AG04449 (cell line): Measurements from ENCODE around the gene MIF.

Experiments
- CTCF ChIA-PET: fragments of 350-600 bp; formaldehyde crosslinking; extraction: SDS; loops from one replicate; lab custom pipeline; 2021; ENCODE audit warnings: antibody characterized with exemption; lab: Yijun Ruan, JAX
- POLR2A ChIA-PET: fragments of 400-600, 350-600 bp; formaldehyde crosslinking; extraction: SDS; loops from one replicate; lab custom pipeline; 2020; ENCODE audit warnings: antibody characterized with exemption, inconsistent platforms; lab: Yijun Ruan, JAX
- DNase-seq: peaks from one replicate; pipeline ENCODE4 v3.0.0-alpha.2; 2010; ENCODE audit warnings: low read depth, low spot score
- H3K4me3 ChIP-seq: 2 replicates; pipeline ENCODE4 v1.5.1; 2011; ENCODE audit warnings: low read depth, mild to moderate bottlenecking, control low read depth, low read length
- TF ChIP-seq, protein P1 (sequence below): IDR thresholded peaks from one replicate; pipeline ENCODE4 v1.5.1; 2011; ENCODE audit warnings: mild to moderate bottlenecking, moderate library complexity, low read length, control low read depth, inconsistent platforms; ENCODE audit not compliant: insufficient read depth; ENCODE audit errors: missing control alignments

Gene MIF

DNA sequence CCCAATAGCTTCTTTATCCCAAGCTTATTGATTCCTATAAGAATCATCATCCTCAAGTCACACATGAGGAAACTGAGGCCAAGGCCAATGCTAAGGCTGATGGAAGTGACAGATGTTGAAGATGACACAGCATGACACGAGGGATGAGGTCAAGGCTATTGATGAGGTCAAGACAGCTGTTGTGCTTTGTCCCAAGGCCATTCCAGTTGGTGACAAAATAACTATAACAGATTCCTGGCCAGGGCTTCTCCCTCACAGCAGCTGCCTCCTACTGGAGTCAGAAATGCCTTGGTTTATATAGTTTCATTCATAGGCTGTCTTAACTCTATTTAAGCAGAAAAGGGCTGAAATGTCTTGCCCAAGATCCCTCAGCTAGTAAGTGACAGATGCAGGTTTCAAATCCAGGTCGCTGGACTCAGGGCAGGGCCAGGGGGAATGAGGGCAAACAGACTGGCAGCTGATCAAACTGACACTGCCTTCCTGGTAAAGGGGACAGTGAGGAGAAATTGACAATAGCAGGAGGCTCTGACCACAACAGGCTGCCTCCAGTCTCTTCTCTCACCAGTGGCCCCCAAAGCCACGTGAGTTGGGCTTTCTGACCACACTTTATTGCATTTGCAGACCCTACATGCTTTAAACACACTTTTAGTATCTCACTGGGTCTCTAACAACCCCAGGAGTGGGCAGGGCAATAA is 16.5 kb downstream of the MIF start:
- TF ChIP-seq, protein P1, sequence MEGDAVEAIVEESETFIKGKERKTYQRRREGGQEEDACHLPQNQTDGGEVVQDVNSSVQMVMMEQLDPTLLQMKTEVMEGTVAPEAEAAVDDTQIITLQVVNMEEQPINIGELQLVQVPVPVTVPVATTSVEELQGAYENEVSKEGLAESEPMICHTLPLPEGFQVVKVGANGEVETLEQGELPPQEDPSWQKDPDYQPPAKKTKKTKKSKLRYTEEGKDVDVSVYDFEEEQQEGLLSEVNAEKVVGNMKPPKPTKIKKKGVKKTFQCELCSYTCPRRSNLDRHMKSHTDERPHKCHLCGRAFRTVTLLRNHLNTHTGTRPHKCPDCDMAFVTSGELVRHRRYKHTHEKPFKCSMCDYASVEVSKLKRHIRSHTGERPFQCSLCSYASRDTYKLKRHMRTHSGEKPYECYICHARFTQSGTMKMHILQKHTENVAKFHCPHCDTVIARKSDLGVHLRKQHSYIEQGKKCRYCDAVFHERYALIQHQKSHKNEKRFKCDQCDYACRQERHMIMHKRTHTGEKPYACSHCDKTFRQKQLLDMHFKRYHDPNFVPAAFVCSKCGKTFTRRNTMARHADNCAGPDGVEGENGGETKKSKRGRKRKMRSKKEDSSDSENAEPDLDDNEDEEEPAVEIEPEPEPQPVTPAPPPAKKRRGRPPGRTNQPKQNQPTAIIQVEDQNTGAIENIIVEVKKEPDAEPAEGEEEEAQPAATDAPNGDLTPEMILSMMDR, result no peak
- ChIA-PET POLR2A (no interaction called here), CTCF (interaction anchor here (1.0 to 3.8 kb wide), 4 partner anchors 12 to 143 kb away, joined by 3 to 25 read pairs (median 4); partner anchors contain the start of genes CHCHD10 and MIF)
- DNase-seq, result no peak
- no peak overlapping the region for H3K4me3 ChIP-seq

DNA sequence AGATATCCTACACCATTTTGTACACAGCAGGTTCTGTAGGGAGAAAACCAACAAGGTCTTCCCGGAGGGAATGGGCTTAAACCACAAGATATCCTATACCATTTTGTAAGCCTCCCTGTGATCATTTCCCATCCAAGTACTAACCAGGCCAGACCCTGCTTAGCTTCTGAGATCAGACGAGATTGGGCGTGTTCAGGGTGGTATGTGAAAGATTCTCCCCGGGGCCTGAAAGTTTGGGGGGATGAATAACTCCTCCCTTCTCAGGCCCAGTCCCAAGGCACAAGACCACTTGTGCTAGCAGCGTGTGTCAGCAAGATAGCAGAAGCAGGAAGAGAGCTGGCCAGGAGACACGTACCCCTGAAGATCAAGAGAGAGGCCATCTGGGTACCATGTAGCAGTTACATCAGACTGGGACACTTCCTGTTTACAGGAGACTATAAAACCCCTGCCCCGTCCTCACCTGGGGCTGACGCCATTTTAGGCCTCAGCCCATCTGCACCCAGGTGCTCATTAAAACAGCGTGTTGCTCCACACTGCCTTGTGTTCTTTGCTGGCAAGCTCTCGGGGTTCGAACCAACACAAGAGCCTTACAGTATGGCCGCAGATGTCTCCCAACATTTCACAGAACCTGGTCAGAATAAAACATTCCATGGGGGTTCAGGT is 17.3 kb downstream of the MIF start:
- ChIA-PET CTCF (interaction anchor here (1.1 to 3.8 kb wide), 3 partner anchors 18 to 144 kb away, joined by 3 to 25 read pairs (median 4); partner anchors contain the start of genes CHCHD10 and MIF), POLR2A (no interaction called here)
- H3K4me3 ChIP-seq, result no peak overlapping the region
- TF ChIP-seq, protein P1, result no peak
- no peak for DNase-seq

DNA sequence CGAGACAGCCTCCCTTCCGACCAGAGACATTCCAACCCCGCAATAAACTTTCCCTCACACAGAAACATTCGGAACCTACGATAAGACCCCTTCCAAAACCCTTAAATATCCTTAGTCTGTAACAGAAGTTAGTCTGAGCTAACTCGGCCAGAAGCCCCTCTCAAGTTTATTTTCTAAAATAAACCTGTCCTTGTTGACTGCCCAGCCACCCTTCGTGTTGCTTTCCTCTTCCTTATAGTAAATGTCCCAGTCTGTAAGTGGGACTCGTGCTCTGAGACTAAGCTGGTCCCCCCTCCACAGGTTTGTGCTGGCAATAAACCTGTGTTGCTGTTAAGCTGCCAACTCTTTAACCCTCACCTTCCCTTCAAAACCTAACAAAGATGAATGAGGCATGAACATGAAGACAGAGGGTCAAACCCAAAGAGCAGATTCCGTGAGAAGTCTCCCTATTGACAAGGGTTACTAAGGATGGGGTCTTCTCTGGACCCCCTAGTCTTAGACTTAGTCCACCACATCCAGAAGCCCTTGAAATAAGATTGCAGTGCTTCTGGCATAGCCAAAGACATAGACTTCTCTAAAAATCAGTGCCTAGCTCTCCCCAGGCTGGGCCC is 18.2 kb downstream of the MIF start:
- no peak overlapping the region for H3K4me3 ChIP-seq
- TF ChIP-seq, protein P1, result no peak
- DNase-seq, result no peak
- ChIA-PET CTCF (interaction anchor here (0.8 to 1.4 kb wide), 5 partner anchors 11 to 62 kb away, joined by 3 to 4 read pairs (median 4); no protein-coding TSS in a partner anchor), POLR2A (no interaction called here)

DNA sequence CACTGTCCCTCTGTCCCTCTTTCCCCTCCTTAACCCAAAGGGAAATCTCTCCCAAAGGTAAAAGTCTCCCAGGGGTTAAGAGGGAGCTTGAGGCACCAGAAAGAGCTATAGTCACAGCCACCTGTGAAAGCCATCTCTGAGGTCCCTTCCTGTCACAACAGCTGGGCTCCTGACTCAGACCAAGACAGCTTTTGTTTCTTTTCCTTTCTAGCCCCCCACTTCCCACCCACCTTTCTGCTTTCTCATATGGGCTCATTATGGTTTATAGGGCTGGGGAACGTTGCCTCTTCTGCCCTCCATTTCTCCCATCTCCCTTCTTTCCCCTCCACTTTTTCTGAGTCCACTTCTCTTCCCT is 19.1 kb downstream of the MIF start:
- POLR2A ChIA-PET, result interaction anchor here (0.9 to 1.6 kb wide), 5 partner anchors 9 to 58 kb away, joined by 3 to 17 read pairs (median 3); partner anchors contain the start of genes MIF and SLC2A11
- CTCF ChIA-PET, result interaction anchor here (0.8 to 1.5 kb wide), 7 partner anchors 12 to 63 kb away, joined by 3 to 4 read pairs (median 4); partner anchors contain the start of gene MIF

DNA sequence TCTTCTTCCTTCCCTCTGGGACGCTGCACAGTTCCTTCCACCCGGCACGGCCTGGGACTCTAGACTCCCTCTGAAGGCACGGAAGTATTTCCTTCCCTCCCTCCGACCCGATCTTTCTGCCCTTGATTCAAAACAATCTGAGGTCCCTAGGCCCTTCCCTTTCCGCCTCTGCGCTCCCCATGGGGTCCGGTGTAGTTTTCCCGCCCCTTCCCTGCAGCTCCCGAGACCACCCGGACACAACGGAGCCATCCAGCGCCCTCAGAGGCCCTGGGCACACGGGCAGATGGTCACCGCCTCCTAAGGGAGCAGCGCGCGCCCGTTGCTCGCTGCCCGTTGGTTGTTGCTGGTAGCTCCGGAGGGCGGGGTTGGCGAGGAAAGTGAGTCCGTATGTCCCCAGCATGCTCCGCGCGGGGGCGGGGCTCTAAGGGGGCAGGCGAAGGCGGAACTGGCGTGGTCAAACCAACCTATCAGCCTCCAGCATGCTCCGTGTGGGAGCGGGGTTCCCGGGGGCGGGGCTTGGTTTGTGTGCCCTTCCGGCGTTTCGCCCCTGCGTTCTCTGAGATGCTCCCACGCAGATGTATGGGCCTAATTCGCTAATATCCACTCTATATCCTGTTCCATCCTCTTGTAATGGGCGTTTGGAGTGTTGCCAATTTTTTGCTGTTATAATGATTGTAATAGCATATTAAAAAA is 19.6 kb downstream of the MIF start:
- TF ChIP-seq, protein P1, result no peak
- ChIA-PET CTCF (interaction anchor here (0.9 to 1.5 kb wide), 5 partner anchors 12 to 42 kb away, joined by 3 to 4 read pairs (median 4); partner anchors contain the start of gene MIF), POLR2A (interaction anchor here (0.6 to 1.6 kb wide), 8 partner anchors 9 to 57 kb away, joined by 3 to 17 read pairs (median 3); partner anchors contain the start of genes MIF and SLC2A11)
- peak overlapping the region; percentile 76 for H3K4me3 ChIP-seq
- peak; percentile 90 for DNase-seq

More for the DNA sequence above, 19.1 kb downstream of the MIF start:
- TF ChIP-seq, protein P1, result no peak
- peak overlapping the region; percentile 76 for H3K4me3 ChIP-seq
- no peak for DNase-seq
